Activated effector memory CD4-positive, alpha-beta T cell treated with anti-CD3 and anti-CD28 coated beads, Interleukin-2, amount 50 U/mL, for 16 hours (primary cell): ENCODE measurements around the gene TRIM67.
A peak's percentile ranks its signal among the peaks of the same experiment; 100 is the strongest.
"Not testable (repeated sequence)": the region's sequence is repeated elsewhere in the genome, so short reads cannot be mapped to it uniquely, and the experiment has no call there.

Experiments used
- DNase-seq: peaks from one replicate; pipeline ENCODE4 v3.0.0-alpha.2; 2020

TRIM67 gene

DNA sequence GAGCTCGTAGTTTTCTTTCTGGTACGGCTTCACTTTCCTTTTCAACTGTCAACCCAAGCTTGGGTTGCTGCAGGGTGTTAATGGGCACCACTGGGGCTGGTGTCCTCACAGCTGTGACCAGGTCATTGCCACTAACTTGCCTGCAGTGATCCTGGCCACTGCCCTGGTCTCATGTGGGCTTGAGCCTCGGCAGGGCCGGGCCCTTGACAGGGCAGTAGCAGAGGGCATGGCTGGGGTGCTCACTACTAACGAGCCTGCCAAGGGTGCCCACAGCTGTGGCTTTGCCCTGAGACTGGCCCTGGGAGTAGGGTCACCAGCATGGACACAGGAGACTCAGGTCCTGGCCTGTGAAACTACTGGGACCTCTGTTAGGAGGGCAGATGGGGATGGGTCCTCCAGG is 47.7 kb downstream of the TRIM67 start:
- no peak for DNase-seq

DNA sequence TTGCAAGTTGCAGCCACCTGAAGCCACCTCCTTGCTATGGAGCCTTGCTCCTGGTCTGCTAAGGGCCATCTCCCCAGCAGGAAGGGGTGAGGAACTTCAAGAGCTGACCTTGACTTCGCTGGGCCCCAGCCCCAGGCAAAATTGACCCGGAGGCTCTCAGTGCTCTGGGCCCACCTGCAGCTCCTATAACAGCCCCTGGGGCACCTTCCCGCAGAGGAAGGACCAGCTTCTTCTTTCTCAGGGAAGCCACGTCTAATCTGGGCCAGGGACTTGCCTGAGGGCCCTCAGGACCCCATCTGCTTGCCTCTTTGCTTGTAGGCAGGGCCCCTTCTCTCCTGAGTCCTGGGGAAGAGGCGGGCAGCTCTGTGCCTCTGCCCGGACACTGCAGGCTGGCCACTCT is 48.3 kb downstream of the TRIM67 start:
- DNase-seq = no peak

DNA sequence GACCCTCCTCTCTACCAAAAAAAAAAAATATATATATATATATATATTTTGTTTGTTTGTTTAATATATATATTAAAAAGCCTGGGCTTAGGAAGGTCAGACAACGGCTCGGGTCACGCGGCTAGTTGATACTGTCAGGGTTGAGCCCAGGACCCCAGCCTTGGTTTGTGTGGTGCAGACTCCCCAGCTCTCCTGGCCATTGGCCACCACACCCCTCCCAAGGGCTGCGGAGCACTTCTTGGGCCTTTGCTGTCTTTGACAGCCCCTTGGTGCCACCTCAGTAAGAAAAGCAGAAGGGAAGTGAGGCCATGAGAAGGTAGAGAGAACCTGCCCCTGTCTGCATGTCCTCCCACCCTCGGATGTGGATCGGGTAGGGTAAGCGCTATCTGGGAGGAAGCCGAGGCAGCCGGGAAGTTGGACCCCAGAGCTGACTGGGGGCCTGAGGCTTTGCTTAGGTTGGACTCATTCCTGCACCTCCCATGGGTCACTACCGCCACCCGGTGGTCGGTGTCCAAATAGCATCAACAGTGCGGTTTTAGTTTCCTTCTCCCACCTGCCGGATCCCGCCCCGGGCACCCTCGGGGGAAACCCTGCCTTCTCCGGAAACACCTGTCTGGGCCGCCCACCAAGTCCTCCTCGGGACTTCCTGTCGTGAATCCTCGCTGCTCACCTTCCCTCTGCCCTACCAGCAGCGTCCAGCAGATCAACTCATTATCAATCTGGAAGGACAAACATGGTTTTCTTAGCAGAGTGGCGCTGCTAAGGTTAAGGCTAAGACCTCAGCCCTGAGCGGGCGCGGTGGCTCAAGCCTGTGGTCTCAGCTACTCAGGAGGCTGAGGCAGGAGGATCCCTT is 49.4 kb downstream of the TRIM67 start:
- DNase-seq = peak; percentile 96

DNA sequence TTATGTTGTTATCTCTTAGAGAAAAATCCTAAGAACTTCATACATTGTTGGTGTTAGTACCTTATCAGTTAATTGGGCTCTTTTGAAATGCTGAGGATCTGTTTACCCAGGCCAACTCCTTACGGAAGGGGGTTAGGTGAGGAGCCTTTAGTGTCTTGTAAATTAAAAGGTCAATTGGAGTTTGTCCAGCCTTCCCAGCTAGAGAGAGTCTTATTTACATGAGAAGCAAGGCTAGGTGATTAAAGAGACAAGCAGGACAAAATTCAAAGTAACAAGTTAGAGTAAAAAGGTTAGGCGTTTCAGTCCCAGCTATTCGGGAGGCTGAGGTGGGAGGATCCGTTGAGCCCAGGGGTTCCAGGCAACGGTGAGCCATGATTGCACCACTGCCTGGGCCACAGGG is 50.4 kb downstream of the TRIM67 start:
- DNase-seq = not testable (repeated sequence)

DNA sequence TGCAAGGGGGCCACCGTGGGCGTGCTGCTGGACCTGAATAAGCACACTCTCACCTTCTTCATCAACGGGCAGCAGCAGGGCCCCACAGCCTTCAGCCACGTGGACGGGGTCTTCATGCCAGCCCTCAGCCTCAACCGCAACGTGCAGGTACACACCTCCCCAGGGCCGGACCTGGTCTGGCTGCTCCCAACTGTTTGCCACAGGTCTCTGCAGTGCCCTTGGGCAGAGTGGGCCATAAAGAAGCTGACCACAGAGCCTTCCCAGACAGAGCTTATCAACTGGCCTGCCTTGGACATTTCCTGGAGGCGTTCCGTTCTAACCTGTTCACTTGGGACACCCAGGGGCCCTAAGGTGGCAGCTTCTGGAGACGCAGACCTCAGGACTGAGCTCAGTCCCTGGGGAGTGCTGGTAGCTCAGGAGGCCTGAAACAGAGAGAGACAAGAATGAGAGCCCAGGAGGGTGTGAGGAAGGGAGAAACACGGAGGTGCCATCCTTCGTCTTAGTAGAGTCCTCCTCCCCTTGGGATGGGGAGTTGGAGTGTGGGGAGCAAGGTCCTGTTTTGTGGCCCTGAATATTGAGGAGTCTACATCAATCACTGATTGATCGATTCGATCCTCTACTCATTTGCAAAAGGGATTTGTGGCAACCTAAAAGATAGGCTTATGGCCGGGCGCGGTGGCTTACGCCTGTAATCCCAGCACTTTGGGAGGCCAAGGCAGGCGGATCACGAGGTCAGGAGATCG is 52.1 kb downstream of the TRIM67 start:
- DNase-seq = no peak

DNA sequence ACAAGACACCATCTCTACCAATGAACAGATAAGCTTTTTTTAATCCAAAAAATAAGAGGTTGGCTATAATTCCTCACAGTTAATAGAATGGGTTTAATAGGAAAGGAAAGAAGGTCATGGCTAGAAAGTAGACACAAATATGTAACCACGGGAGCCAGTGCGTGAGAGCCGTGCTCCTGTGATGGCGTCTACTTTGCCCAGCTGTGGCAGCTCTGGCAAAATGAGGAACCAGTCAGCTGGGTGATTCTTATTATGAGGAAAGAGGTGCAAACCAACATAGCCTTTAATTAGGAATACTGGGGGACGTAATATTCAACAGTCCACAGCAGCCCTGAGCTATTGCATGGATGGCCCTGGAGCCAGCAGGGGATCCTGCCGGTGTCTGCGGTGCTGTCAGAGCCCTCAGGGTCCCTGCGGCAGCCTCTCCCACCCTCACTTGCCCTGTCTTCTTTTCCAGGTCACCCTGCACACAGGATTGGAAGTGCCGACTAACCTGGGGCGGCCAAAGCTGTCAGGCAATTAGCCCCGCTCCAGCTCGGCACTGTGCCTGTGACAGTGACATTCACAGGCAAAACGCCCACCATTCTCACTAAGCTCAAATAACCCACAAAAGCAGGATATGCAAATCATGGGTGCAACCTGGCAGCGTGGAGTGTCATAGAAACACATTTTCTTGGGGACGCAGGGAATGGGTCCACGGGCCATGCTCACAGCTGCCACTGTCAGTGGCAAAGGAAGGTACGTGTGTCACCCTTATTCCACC is 53.2 kb downstream of the TRIM67 start:
- no peak for DNase-seq

DNA sequence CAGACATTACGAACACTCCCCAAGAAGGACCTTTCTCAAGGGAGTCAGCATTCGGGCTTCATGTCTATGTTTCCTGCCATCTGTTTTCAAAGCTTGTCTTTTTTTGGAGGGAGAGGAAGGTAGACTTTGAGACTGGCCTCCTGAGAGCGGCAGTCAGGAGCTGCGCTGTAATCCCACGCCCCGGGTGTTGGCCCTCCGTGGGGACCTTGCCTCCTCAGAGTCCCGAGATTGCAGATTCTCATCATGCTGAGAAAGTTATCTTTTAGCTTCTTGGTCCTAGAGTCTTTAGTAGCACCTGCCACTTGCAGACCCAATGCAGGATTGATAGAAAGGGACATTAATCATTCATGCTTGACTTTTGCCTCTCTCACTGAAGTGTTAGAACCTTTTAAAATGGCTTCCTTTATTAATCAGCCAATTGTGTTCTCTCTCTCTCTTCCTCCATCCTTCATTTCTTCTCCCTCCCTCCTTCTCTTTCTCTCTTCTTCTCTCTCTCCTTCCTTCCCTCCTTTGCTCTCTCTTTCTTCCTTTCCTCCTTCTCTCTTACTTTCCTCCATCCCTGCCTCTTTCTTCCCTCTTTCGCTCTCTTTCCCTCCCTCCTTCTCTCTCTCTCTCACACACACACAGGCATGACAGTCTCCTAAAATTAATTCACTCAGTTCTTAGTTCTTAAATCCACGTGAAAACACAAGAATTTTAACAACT is 54.0 kb downstream of the TRIM67 start:
- no peak for DNase-seq

DNA sequence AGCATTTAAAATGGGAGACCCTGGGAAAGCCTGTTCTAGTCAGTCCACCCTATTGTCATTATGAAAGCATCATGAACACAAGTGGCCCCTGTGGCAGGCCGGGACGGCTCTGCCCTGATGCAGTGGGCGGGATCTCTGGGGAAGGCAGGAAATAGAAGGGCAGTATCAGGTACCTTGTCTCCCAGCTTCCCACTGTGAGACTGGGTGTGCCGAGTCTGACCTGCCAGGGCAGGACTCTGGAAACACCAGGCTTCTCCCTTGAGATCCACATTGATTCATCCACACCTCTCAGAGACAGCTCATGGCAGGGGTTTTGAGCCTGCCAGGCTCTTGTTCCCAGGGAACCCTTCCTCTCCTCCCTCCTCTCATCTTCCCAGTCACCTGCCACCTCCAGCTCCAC is 54.6 kb downstream of the TRIM67 start:
- no peak for DNase-seq

DNA sequence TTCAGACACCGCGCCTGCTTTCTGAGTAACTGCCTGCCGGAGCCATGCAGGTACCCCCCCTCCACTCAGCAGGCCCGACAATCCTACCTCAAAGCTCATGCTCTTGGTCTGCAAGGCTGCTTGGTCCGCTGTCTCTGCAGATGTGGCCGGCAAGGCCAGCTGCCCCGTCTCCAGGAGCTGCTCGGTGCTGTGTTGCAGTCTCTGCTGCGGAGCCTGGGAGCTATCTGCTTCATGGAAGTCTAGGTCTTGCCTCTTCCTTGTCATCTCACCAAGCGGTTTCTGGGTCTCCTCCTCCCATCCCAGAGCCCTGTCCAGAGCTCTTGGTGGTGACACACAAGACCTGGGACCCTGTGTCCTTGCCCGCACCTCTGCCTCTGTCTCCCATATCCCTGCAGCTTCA is 55.2 kb downstream of the TRIM67 start:
- DNase-seq = no peak

DNA sequence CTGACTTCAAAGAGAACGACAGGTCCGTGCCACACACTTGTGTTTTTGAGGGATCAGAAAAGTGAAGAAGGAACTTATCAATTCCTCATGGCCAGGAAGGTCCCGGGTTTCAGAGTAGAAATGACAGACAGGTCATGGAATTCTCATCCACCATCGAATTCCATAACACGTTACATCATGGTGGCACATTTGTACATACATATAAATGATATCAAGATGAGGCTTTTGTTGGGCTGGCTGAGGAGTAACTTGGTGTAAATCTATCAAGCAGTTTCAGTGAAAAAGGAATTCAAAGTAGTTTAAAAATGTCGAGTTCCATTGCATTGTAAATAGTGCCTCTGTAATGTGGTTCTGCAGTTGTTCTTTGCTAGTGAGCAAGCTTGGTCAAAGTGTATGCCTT is 56.2 kb downstream of the TRIM67 start:
- no peak for DNase-seq

DNA sequence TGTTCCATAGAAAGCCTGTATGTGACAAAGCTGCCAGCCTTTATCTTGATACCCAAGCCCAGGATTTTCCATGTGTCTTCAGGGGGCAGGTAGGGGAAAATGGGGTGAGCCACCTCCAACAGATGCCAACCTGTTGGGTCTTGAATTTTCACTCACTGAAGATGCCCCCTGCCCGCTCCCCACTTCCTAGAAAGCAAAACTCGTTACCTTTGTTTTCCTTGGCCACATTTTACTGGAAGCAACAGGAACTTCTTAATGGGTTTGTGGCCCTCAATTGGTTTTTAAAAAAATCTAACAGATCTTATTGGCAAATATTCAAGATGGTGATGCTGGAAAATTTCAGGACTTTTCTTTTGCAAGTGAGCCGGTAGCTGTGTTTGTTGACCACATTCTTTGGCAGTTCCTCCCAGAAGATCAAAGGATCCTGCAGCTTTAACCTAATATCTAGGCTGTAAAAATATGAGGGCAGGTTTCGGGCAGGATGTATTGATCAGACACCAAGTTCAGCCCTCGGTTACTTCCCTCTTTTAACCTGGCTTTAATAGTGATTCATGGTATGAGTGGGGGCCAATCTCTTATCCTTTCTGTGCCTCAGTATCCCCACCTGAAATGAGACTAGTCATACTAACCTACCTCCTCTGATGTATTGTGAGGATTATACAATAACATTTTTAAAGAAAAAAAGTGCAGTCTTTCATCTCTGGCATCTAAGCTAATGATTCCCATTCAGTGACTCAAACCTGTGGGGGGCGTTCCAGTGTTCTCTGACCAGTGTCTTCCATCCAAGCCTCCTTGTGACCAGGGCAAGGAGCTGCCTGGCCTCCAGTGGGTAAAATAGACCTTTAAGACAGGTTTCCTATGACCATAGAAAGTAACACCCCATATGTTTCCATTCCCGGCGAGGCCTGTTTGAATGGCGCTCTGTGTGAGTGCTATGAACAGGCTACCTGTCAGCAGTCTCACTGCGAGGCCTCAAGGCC is 57.9 kb downstream of the TRIM67 start:
- no peak for DNase-seq

DNA sequence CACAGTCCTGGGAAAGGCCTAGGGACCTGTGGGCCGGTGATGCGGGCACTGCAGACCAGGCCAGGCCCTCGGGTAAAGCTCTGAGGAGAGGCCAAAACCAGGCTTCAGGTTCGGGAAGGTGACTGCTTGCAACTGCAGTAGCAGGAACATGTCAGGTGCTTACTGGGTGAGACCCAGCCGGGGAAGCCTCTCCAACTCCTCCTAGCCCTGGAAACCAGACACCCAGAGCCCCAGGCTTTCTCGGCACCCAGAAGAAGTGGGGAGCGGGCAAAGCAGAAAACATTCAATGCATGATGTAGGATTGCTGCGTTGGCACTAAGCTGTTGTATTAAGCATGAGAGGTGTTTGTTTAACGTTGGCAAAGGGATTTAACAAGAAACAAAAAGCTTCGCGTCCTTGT is 58.9 kb downstream of the TRIM67 start:
- no peak for DNase-seq

DNA sequence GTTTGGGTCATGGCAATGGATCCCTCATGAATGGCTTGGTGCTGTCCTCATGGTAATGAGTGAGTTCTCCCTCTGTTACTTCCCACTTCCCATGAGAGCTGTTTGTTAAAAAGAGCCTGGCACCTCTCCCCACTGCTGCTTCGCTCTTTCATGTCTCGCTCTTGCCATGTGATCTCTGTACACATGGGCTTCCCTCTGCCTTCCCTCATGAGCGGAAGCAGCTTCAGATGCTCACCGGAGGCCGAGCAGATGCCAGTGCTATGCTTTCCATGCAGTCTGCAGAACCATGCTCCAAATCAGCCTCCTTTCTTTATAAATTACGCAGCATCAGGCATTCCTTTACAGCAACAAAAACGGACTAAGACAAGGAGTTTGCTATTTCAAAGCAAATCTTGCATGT is 64.3 kb downstream of the TRIM67 start:
- DNase-seq = no peak

DNA sequence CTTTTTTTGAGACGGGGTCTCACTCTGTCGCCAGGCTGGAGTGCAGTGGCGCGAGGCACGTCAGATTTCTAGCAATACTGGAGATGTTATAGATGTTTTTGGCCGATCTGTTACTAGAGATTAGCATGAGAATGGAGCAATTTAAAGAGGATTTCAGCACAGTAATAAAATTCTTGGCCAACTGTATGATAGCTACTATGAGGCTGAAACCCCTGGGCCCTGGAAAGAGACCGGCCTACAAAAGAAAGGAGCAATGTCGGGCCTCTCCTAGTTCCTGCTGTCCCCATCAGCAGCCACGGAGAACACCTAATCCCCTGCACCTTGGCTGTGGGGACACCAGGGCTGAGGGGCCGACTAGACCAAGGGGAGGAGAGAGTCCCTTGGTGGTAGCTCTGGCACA is 69.7 kb downstream of the TRIM67 start:
- no peak for DNase-seq

DNA sequence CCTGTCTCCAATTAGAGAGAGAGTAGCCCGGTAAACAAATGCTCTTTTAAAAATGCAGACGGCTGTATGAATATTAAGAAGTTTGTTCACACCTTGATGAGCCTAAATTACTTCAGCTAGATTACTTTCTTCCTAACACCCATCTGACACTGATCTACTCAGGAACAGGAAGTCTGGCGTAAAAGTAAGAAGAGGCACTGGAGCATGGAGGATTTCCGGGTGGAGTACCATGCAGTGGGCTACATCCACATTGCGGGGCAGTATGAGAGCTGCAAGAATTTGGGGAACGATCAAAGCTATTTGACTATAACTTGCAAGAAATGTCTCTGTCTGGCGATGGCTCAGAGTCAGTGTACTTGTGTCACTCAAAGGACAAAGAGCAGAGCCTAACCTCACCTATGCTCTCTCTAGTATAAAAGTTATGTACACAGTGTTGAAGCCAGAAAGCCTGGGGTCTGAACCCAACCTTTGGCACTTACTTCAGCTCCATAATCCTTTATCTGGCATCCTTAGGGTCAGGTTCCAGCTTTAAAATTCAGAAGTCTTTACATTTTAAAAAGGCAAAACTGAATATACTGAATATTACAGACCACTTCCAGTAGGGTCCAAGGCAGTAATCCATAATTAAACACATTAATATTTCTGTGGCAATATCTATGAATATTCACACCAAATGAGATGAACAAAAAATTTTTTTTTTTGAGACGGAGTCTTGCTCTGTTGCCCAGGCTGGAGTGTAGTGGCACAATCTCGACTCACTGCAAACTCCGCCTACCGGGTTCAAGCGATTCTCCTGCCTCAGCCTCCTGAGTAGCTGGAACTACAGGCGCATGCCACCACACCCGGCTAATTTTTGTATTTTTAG is 71.2 kb downstream of the TRIM67 start:
- DNase-seq = no peak

DNA sequence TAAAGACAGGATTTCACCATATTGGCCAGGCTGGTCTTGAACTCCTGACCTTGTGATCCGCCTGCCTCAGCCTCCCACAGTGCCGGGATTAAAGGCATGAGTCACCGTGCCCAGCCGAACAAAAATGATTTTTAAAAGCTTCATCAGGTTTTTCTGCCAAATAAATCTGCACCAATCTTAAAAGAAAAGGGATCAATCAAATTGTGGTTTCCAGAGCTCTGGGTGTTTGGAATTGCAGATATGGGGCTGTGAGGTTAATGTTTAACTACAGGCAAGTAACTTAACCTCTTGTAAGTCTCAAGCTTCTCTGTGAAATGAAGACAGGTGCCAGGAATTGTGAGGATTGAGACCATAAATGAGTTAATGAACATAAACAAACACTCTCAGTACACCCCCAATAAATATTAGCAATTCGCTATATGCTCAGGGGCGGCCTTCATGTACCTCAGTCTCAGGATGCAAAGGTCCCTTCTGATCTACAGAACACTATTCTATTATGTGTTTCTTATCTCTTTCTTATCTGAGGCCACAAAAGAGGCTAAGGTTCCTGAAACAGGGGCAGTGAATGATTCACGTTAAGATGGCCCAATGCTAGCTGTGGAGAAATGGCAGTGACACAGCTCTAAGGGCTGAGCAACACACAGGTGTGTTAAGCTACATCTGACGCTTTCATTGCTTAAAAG is 72.0 kb downstream of the TRIM67 start:
- DNase-seq = no peak

DNA sequence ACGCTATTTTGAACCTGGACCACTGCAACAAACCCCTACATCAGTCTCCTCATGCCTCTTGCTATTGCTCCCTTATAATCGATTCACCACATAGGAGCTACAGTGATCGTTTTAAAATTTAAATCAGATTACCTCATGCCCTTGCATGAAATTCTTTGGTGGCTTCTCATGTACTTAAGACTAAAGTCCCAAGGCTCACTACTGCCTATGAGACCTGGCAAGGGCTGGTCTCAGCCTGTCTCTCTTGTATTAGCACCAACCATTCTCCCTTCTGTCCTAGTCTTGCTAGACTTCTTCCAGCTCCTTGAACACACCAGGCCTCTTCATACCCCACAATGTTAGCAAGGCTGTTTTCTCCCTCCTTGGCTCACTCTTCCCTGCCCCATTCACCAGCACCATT is 72.6 kb downstream of the TRIM67 start:
- DNase-seq = no peak

DNA sequence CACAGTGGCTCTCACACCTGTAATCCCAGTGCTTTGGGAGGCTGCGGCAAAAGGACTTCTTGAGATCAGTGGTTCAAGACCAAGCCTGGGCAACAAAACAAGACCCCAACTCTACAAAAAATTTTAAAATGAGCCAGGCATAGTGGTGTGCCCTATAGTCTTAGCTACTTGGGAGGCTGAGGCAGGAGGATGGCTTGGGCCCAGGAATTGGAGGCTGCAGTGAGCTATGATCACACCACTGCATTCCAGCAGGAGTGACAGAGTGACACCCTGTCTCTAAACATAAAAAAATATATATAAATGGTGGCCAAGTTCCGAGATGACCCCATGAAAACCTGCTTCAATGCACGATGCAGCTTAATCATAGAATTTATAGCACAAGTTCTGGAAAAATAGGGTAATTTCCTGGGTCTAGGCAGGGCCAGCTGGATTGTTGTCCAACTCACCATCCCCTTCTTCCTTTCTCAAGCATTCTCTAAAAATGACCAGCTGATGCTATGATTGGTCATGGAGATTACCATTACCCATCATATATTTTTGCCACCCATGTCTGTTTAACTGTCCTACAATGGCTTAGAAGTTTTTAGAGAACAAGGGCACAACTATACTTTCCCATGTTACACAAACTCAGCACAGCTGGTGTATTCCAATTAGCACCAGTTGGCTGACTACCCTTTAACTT is 73.8 kb downstream of the TRIM67 start:
- no peak for DNase-seq

DNA sequence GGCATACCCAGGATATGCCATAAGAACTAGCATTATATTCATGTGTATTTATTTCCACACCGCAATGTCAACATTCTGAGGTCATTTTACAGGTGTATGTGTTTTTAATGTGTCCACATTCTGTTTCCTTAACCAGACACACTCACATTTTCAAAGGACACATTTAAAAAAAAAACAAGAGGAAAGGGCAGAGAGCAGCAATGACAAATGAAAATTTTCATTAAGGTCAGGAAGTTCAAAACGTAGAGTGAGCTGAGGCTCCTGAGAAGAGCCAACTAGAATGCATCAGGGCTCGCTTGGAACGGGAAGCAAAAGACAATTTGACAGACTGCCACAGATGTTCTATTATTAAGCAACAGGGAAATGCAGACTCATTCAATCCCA is 74.3 kb downstream of the TRIM67 start:
- no peak for DNase-seq

DNA sequence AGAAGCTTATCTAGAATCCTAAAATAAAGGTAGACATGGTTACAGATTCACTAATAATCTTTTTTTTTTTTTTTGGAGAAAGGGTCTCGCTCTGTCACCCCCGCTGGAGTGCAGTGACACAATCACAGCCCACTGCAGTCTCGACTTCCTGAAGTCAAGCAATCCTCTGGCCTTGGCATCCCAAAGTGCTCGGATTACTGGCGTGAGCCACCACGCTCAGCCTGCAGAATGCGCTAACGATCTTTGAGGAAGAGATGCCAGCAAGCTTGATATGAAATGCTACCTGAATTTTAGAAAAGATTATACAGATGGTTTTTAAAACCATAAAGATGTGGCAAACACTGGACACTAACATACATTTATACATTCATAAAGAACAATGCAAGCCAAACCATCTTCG is 75.1 kb downstream of the TRIM67 start:
- no peak for DNase-seq
